Spleen (tissue), 11 donors: ENCODE results near the gene NCOR1. TPM values are rescaled to one million over a fixed set of nuclear protein-coding genes. Genes with fewer than 3 reads are reported as not detected.
"Not testable (repeated sequence)": the region's sequence is repeated elsewhere in the genome, so short reads cannot be mapped to it uniquely, and the experiment has no call there.

Experiments
- DNase-seq: peaks from one replicate; pipeline ENCODE4 v3.0.0-alpha.2; 2020
- H3K27ac ChIP-seq, 8 donors: fragments of 200-600 bp; sonication (generic) in 7 of 8; 1 replicate in 4 of 8; 2 replicates in 4 of 8; pipeline versions ENCODE4 v1.5.0 to v1.8.0; 2016 to 2021; ENCODE audit warnings: inconsistent platforms in 4 of 8, mild to moderate bottlenecking in 4 of 8, moderate library complexity in 1 of 8
- H3K27me3 ChIP-seq, 7 donors: fragments of 200-600 bp; sonication (generic) in 6 of 7; replicated peaks in 1 of 7; 1 replicate in 4 of 7; 2 replicates in 3 of 7; pipeline versions ENCODE4 v1.5.0 to v1.8.0; 2016 to 2021; ENCODE audit warnings: inconsistent platforms in 3 of 7, mild to moderate bottlenecking in 1 of 7
- H3K36me3 ChIP-seq, 6 donors: fragments of 200-600 bp; sonication (generic) in 5 of 6; 1 replicate in 4 of 6; 2 replicates in 2 of 6; pipeline versions ENCODE4 v1.5.0 to v1.8.0; 2016 to 2021; ENCODE audit warnings: inconsistent platforms in 2 of 6
- H3K4me1 ChIP-seq, 6 donors: fragments of 200-600 bp; sonication (generic) in 5 of 6; 1 replicate in 3 of 6; 2 replicates in 3 of 6; pipeline versions ENCODE4 v1.5.0 to v1.8.0; 2016 to 2021; ENCODE audit warnings: inconsistent platforms in 3 of 6
- H3K4me3 ChIP-seq, 8 donors: fragments of 200-600 bp; sonication (generic) in 7 of 8; 1 replicate in 4 of 8; 2 replicates in 4 of 8; pipeline versions ENCODE4 v1.5.0 to v1.8.0; 2016 to 2021; ENCODE audit warnings: inconsistent platforms in 4 of 8, mild to moderate bottlenecking in 4 of 8, moderate library complexity in 2 of 8
- H3K9me3 ChIP-seq, 8 donors: fragments of 200-600 bp; sonication (generic) in 7 of 8; 1 replicate in 4 of 8; 2 replicates in 4 of 8; pipeline versions ENCODE4 v1.5.0 to v1.8.0; 2016 to 2021; ENCODE audit warnings: inconsistent platforms in 4 of 8
- CTCF ChIP-seq, 11 experiments: fragments of 200-600 bp in 7 of 11; fragments of 450-650 bp in 4 of 11; sonication (generic) in 4 of 11; IDR thresholded peaks in 8 of 11; conservative IDR thresholded peaks in 3 of 11; 1 replicate in 7 of 11; 2 replicates in 4 of 11; pipeline versions ENCODE4 v1.4.0 to v1.8.0; 2016 to 2021; ENCODE audit warnings: antibody characterized with exemption in 11 of 11, inconsistent platforms in 4 of 11, mild to moderate bottlenecking in 1 of 11
- POLR2A ChIP-seq, 3 donors: fragments of 450-650 bp; IDR thresholded peaks; one replicate each; pipeline ENCODE4 v1.5.1; 2017; ENCODE audit warnings: antibody characterized with exemption in 3 of 3, mild to moderate bottlenecking in 1 of 3
- POLR2AphosphoS5 ChIP-seq, 3 donors: sonication (generic); formaldehyde crosslinking; IDR thresholded peaks; one replicate each; pipeline ENCODE4 v1.5.1; 2017; ENCODE audit warnings: antibody characterized with exemption in 3 of 3
- WGBS, 5 donors: extraction: QIAGEN DNeasy Blood & Tissue Kit in 3 of 5; methylation state at CpG; one replicate each; pipeline versions ENCODE4 v1.1.5 to v1.1.7; 2013 to 2018; 5-methylcytosine and 5-hydroxymethylcytosine counted together
- intact Hi-C: fragments of 100-400 bp; cut with DNase I; formaldehyde crosslinking; loops from one replicate; pipeline ENCODE4 v1.15.0; 2023; ENCODE audit warnings: low total_unique reads
- polyA plus RNA-seq, 3 donors: library from polyadenylated mRNA; stranded (reverse); fragments of 200-250 nt; gene quantifications; one replicate each; pipeline ENCODE4 v1.2.1, GENCODE V29; 2013
- total RNA-seq, 7 donors: library from RNA; depleted of rRNA in 3 of 7; stranded (reverse); fragments of >200 nt in 3 of 7; fragmentation: NEBNext Ultra II Directional in 4 of 7; extraction: Animal tissue kit (Norgen Biotek cat#: 25700) in 4 of 7; gene quantifications; one replicate each; pipeline versions ENCODE4 v1.1.0 to v1.2.1, GENCODE V29; 2016 to 2021
- donor health status: healthy with polysubstance abuse.
- donor health status: DM: no; HTN: no; CAD: no; lungs with moderate emphysema.
- donor health status: DM: no; HTN: no; CAD: no.
- donor health status: Bipolar disorder and iron deficiency.
- donor health status: healthy.
- donor health status: DM: no; HTN: no; CAD: no.
- donor health status: DM: yes; HTN: yes; CAD: no.

The NCOR1 gene
- total and polyA plus RNA-seq, 10 donors: 28.4 to 250 (median 140) TPM

GRCh38 chr17:16215002-16215272 lies 397 bp downstream of the NCOR1 start:
- peak overlapping the region; percentile 77 to 99 (median 94) for H3K4me3 ChIP-seq
- peak overlapping the region; percentile 94 to 98 (median 96) for H3K27ac ChIP-seq
- peaks cover 0 to 6% (median 0%) of the 10 kb centered on the region in 6 donors for H3K36me3 ChIP-seq
- no peak for TF ChIP-seq CTCF (IDR thresholded peaks at IDR 0.05 in 8 of 11, conservative IDR thresholded peaks at IDR 0.05 in 3 of 11)
- no peak for TF ChIP-seq POLR2AphosphoS5 (IDR thresholded peaks at IDR 0.05)
- TF ChIP-seq POLR2A (IDR thresholded peaks at IDR 0.05): no peak
- no peaks in the 10 kb centered on the region for H3K27me3 ChIP-seq
- 0 to 2% (median 1%) methylated on average over 23 to 27 of the region's 27 CpGs; no CpG with 5 or more reads in 1 of the 5 donors for WGBS, 5 donors
- intact Hi-C loops: no loop called here
- no peaks in the 10 kb centered on the region for H3K9me3 ChIP-seq
- H3K4me1 ChIP-seq: peaks cover 31 to 93% (median 73%) of the 10 kb centered on the region in 6 donors
- no peak for DNase-seq

- H3K4me1 ChIP-seq: peaks cover 31 to 93% (median 70%) of the 10 kb centered on the region in 6 donors
- DNase-seq: no peak
- intact Hi-C loops: no loop called here
These were observed 938 bp downstream of the NCOR1 start for GRCh38 chr17:16214190-16215001.

GRCh38 chr17:16212793-16213192 lies 2.5 kb downstream of the NCOR1 start:
- Histone ChIP-seq H3K27ac (no peak overlapping the region), H3K4me1 (peaks cover 27 to 90% (median 57%) of the 10 kb centered on the region in 6 donors), H3K9me3 (no peaks in the 10 kb centered on the region), H3K36me3 (no peaks in the 10 kb centered on the region), H3K27me3 (no peaks in the 10 kb centered on the region), H3K4me3 (no peak overlapping the region)
- WGBS, 5 donors: 81 to 96% (median 91%) methylated on average over 6 of the region's 6 CpGs
- no peak for DNase-seq
- TF ChIP-seq POLR2A (IDR thresholded peaks at IDR 0.05) (no peak), POLR2AphosphoS5 (IDR thresholded peaks at IDR 0.05) (no peak), CTCF (IDR thresholded peaks at IDR 0.05 in 8 of 11, conservative IDR thresholded peaks at IDR 0.05 in 3 of 11) (no peak)
- intact Hi-C loops: no loop called here

More at GRCh38 chr17:16214190-16215001, 938 bp downstream of the NCOR1 start:
- TF ChIP-seq CTCF (IDR thresholded peaks at IDR 0.05 in 8 of 11, conservative IDR thresholded peaks at IDR 0.05 in 3 of 11) (no peak), POLR2AphosphoS5 (IDR thresholded peaks at IDR 0.05) (no peak), POLR2A (IDR thresholded peaks at IDR 0.05) (no peak)
- H3K4me3 ChIP-seq: peak overlapping the region; percentile 77 to 99 (median 94)
- 5 to 10% (median 8%) methylated on average over 14 to 16 of the region's 16 CpGs for WGBS, 5 donors
- no peaks in the 10 kb centered on the region for H3K9me3 ChIP-seq
- H3K36me3 ChIP-seq: peaks cover 0 to under 1% (median 0%) of the 10 kb centered on the region in 6 donors
- H3K27ac ChIP-seq: peak overlapping the region; percentile 94 to 98 (median 96)
- H3K27me3 ChIP-seq: no peaks in the 10 kb centered on the region

- peaks cover 25 to 90% (median 55%) of the 10 kb centered on the region in 6 donors for H3K4me1 ChIP-seq
- DNase-seq: no peak
- intact Hi-C loops: no loop called here
- H3K27ac ChIP-seq: no peak overlapping the region
- H3K27me3 ChIP-seq: no peaks in the 10 kb centered on the region
- no peak for TF ChIP-seq CTCF (IDR thresholded peaks at IDR 0.05 in 8 of 11, conservative IDR thresholded peaks at IDR 0.05 in 3 of 11)
- TF ChIP-seq POLR2AphosphoS5 (IDR thresholded peaks at IDR 0.05): no peak
- TF ChIP-seq POLR2A (IDR thresholded peaks at IDR 0.05): no peak
- no peaks in the 10 kb centered on the region for H3K36me3 ChIP-seq
- no peak overlapping the region for H3K4me3 ChIP-seq
- WGBS, 5 donors: 76 to 90% (median 82%) methylated on average over 3 of the region's 3 CpGs
- H3K9me3 ChIP-seq: no peaks in the 10 kb centered on the region
These were observed 3.7 kb downstream of the NCOR1 start for GRCh38 chr17:16211590-16211989.

- intact Hi-C loops: not testable (repeated sequence)
These were observed 10.6 kb downstream of the NCOR1 start for GRCh38 chr17:16204763-16205162.

GRCh38 chr17:16202554-16203500 lies 12.5 kb downstream of the NCOR1 start:
- H3K4me1 ChIP-seq: peaks cover 26 to 100% (median 79%) of the 10 kb centered on the region in 6 donors
- H3K27ac ChIP-seq: peak overlapping the region in 6 of 8 donors; percentile 14 to 71 (median 57)
- intact Hi-C loops, DNase-seq, H3K27me3 ChIP-seq, H3K36me3 ChIP-seq, H3K9me3 ChIP-seq, H3K4me3 ChIP-seq: not testable (repeated sequence)
- WGBS, 5 donors: 49 to 73% (median 72%) methylated on average over 5 of the region's 5 CpGs

More at GRCh38 chr17:16204763-16205162, 10.6 kb downstream of the NCOR1 start:
- H3K36me3 ChIP-seq, H3K9me3 ChIP-seq, DNase-seq, H3K27ac ChIP-seq, H3K27me3 ChIP-seq, H3K4me3 ChIP-seq: not testable (repeated sequence)
- peaks cover 17 to 97% (median 62%) of the 10 kb centered on the region in 6 donors for H3K4me1 ChIP-seq
- 91 to 97% (median 94%) methylated on average over 6 of the region's 6 CpGs for WGBS, 5 donors
